Adipocyte (in vitro differentiated cells): Measurements from ENCODE around the gene ITGAV.

ENCODE experiments used
- DNase-seq: peaks from one replicate; pipeline ENCODE4 v3.0.0-alpha.2; 2015; ENCODE audit warnings: low read depth
- H3K27me3 ChIP-seq: replicated peaks from 2 replicates; pipeline ENCODE4 v1.7.0; 2013; ENCODE audit warnings: mild to moderate bottlenecking, low read length, moderate library complexity; ENCODE audit not compliant: control insufficient read depth, insufficient read depth
- H3K36me3 ChIP-seq: 2 replicates; pipeline ENCODE4 v1.7.0; 2013; ENCODE audit warnings: low read length, mild to moderate bottlenecking, moderate library complexity; ENCODE audit not compliant: control insufficient read depth, insufficient read depth, severe bottlenecking
- H3K4me1 ChIP-seq: 2 replicates; pipeline ENCODE4 v1.7.0; 2013; ENCODE audit warnings: mild to moderate bottlenecking, low read length, moderate library complexity; ENCODE audit not compliant: control insufficient read depth, insufficient read depth
- H3K4me3 ChIP-seq: 2 replicates; pipeline ENCODE4 v1.7.0; 2013; ENCODE audit warnings: mild to moderate bottlenecking, low read length, moderate library complexity
- H3K9ac ChIP-seq: 2 replicates; pipeline ENCODE4 v1.7.0; 2013; ENCODE audit warnings: mild to moderate bottlenecking, low read length, moderate library complexity
- H3K9me3 ChIP-seq: 2 replicates; pipeline ENCODE4 v1.7.0; 2013; ENCODE audit warnings: mild to moderate bottlenecking, low read length, moderate library complexity; ENCODE audit not compliant: control insufficient read depth

The ITGAV gene

DNA sequence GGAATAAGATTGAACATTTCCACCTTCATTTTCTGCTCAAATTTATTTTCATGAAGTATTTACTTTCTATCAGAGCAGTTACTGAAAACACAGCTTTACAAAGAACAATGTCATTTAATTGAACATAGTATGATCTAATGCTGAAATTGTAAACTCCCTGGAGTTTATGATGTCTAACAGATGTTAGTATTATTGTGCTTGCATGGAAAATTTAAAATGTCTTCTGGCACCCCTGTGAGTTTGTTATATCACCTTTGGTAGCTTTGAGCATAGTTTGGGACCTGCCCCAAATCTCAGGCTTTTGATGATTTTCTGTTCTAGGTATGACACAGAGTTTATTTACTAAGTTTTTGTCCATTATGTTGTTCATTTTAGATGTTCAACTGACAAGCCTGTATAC lies 132.1 kb downstream of the ITGAV start:
- Histone ChIP-seq H3K4me1 (peaks cover 5% of the 10 kb centered on the region), H3K9me3 (no peaks in the 10 kb centered on the region), H3K4me3 (no peak overlapping the region), H3K9ac (no peak overlapping the region), H3K36me3 (no peaks in the 10 kb centered on the region), H3K27me3 (no peaks in the 10 kb centered on the region)
- peak; percentile 31 for DNase-seq

DNA sequence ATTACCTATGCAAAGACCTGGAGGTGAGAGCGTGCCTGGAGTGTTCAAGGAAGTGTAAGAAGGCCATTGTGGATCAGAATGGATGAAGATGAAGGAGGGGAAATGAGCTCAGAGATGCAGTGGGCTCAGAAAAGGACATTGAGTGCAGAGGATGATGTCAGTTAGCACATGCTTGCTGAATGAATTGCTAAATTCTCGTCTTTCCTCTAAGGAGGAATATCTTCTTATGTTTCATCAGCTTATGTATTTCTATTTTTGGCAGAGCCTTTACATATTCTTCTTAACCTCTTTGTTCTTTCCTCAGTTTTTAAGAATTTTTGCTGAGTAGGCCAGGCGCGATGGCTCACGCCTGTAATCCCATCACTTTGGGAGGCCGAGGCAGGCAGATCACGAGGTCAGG lies 134.9 kb downstream of the ITGAV start:
- Histone ChIP-seq H3K27me3 (no peaks in the 10 kb centered on the region), H3K9ac (no peak overlapping the region), H3K36me3 (no peaks in the 10 kb centered on the region), H3K4me3 (no peak overlapping the region), H3K4me1 (no peaks in the 10 kb centered on the region), H3K9me3 (no peaks in the 10 kb centered on the region)
- DNase-seq, result peak; percentile 8

DNA sequence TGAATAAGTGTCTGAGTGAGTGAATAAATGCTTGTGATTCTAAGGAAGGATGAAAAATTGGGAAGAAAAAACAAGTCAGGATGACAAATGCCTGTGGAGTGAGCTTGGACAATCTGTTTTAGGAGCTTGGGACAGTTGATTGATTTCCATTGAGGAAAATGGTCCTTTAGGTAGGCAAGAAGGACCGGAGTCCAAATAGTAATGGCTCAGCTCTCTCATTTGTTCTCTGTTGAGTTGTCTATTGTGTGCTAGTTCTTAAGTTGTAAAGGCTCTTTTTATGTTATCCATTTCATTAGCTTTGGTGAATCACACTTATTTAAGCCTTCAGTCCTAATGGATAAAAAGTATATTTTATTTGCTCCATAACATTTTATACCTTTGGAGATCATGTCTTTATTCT lies 135.9 kb downstream of the ITGAV start:
- no peaks in the 10 kb centered on the region for H3K9me3 ChIP-seq
- H3K27me3 ChIP-seq, result no peaks in the 10 kb centered on the region
- no peak for DNase-seq
- H3K4me3 ChIP-seq, result no peak overlapping the region
- no peaks in the 10 kb centered on the region for H3K4me1 ChIP-seq
- H3K9ac ChIP-seq, result no peak overlapping the region
- no peaks in the 10 kb centered on the region for H3K36me3 ChIP-seq

DNA sequence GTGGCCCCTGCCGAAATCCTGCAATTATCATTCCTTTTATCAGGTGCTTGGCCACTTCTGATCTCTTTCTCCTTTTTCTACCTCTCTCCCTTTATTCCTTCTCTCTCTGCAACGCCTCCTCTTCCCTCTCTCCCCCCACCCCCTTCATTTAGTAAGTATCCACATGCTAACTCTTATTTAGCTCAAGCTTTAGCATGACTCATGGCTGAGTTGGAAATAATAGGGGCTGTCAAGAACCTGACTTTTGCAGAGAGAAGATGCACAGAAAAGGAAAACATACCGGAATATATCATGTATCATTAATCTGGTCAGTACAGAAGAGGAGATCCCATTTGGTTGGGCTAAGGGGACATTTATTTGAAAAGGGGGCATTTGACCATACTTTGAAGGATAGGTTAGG lies 137.1 kb downstream of the ITGAV start:
- H3K36me3 ChIP-seq, result no peaks in the 10 kb centered on the region
- no peak overlapping the region for H3K4me3 ChIP-seq
- DNase-seq, result peak; percentile 9
- no peaks in the 10 kb centered on the region for H3K27me3 ChIP-seq
- H3K9ac ChIP-seq, result no peak overlapping the region
- no peaks in the 10 kb centered on the region for H3K4me1 ChIP-seq
- no peaks in the 10 kb centered on the region for H3K9me3 ChIP-seq

DNA sequence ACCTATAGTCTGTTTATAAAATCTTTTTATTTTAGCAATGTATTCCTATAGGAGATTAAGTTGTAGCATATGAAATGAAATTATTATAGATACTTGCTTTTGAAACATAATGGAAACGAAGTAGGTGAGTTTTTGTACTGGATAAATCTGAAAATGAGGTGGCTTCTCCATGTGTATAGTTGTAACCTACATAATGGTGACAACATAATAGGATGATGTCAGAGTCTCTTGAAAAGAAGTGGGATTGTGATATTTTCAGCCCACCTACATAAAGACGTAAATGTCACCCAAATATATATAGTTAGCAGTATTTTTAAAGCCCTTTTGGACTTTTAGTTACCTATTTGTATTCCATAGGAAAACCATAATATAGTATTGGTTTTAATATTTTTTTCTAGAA lies 138.8 kb downstream of the ITGAV start:
- peaks cover 5% of the 10 kb centered on the region for H3K4me1 ChIP-seq
- H3K4me3 ChIP-seq, result no peak overlapping the region
- no peaks in the 10 kb centered on the region for H3K36me3 ChIP-seq
- H3K9ac ChIP-seq, result no peak overlapping the region
- no peak for DNase-seq
- no peaks in the 10 kb centered on the region for H3K9me3 ChIP-seq
- H3K27me3 ChIP-seq, result no peaks in the 10 kb centered on the region
